ENCODE measurements around the gene STIMATE. TPM values are rescaled to one million over a fixed set of nuclear protein-coding genes. Genes with fewer than 3 reads are reported as not detected.

Gene STIMATE
- total and polyA plus RNA-seq, 2 experiments from 2014 or later, result 11.2 to 23.6 TPM

DNA sequence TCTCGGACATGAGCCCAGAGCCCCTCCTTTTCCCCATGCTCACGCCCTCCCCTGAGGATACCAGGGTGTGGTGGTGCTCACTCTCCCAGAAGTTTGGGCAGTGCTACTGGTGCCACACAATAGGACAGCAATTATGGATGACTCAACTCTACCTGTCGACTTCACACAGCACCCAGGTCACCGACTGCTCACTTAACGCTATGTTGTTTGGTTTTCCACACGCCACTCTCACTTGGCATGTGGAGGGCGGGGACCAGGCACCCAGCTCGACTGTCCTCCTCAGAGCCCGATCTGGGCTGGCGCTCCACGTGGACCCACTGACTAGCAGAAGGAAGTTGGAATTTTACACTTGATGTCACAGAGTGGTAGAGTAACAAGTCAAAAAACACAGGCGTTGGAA, 30.9 kb downstream of the STIMATE start:
- H4K20me1 ChIP-seq (replicated peaks; ENCODE audit: insufficient read depth), result no peaks in the 10 kb centered on the region
- H3K36me3 Mint-ChIP-seq (ENCODE audit: low read depth), result peaks cover 34% of the 10 kb centered on the region

More for the DNA sequence above, 30.9 kb downstream of the STIMATE start:
- Histone ChIP-seq H3K4me2 (no peak overlapping the region), H3K79me2 (replicated peaks; ENCODE audit: insufficient read depth) (no peaks in the 10 kb centered on the region), H2AFZ (no peak overlapping the region), H3K27ac (ENCODE audit: low read depth) (no peak overlapping the region), H3K4me1 (ENCODE audit: insufficient read depth) (no peaks in the 10 kb centered on the region), H3K4me3 (no peak overlapping the region), H3F3A (replicated peaks; ENCODE audit: low read depth) (no peaks in the 10 kb centered on the region), H3K36me3 (ENCODE audit: insufficient read depth) (no peaks in the 10 kb centered on the region), H3K9me2 (ENCODE audit: insufficient read depth) (no peaks in the 10 kb centered on the region), H3K27me3 (ENCODE audit: insufficient read depth) (no peaks in the 10 kb centered on the region)
- no peak overlapping the region for H3K4me3 Mint-ChIP-seq
- H3K27me3 Mint-ChIP-seq (ENCODE audit: insufficient read depth, low read depth, poor library complexity), result no peaks in the 10 kb centered on the region
- DNase-seq (ENCODE audit: low spot score) (no peak), ATAC-seq (no peak)
- H3K9me3 Mint-ChIP-seq, result peaks cover 15% of the 10 kb centered on the region
- no peak overlapping the region for H3K27ac Mint-ChIP-seq
- TF ChIP-seq CREB1 (CRISPR knock-in tag; IDR thresholded peaks at IDR 0.05; ENCODE audit: low read depth) (no peak), STAT1 (IDR thresholded peaks at IDR 0.05; ENCODE audit: unreplicated experiment) (no peak), EZH2 (IDR thresholded peaks at IDR 0.05; ENCODE audit: low read depth, unreplicated experiment) (no peak), POLR2AphosphoS5 (IDR thresholded peaks at IDR 0.05; ENCODE audit: low read depth) (no peak), EZH2phosphoT487 (IDR thresholded peaks at IDR 0.05; ENCODE audit: unreplicated experiment) (no peak), NANOG (IDR thresholded peaks at IDR 0.05; ENCODE audit: borderline replicate concordance) (no peak), ZNF114 (CRISPR knock-in tag; IDR thresholded peaks at IDR 0.05) (no peak), ZNF331 (CRISPR knock-in tag; IDR thresholded peaks at IDR 0.05; ENCODE audit: low read depth) (no peak), JUNB (IDR thresholded peaks at IDR 0.05; ENCODE audit: unreplicated experiment) (no peak)
- TF ChIP-seq, protein P1, sequence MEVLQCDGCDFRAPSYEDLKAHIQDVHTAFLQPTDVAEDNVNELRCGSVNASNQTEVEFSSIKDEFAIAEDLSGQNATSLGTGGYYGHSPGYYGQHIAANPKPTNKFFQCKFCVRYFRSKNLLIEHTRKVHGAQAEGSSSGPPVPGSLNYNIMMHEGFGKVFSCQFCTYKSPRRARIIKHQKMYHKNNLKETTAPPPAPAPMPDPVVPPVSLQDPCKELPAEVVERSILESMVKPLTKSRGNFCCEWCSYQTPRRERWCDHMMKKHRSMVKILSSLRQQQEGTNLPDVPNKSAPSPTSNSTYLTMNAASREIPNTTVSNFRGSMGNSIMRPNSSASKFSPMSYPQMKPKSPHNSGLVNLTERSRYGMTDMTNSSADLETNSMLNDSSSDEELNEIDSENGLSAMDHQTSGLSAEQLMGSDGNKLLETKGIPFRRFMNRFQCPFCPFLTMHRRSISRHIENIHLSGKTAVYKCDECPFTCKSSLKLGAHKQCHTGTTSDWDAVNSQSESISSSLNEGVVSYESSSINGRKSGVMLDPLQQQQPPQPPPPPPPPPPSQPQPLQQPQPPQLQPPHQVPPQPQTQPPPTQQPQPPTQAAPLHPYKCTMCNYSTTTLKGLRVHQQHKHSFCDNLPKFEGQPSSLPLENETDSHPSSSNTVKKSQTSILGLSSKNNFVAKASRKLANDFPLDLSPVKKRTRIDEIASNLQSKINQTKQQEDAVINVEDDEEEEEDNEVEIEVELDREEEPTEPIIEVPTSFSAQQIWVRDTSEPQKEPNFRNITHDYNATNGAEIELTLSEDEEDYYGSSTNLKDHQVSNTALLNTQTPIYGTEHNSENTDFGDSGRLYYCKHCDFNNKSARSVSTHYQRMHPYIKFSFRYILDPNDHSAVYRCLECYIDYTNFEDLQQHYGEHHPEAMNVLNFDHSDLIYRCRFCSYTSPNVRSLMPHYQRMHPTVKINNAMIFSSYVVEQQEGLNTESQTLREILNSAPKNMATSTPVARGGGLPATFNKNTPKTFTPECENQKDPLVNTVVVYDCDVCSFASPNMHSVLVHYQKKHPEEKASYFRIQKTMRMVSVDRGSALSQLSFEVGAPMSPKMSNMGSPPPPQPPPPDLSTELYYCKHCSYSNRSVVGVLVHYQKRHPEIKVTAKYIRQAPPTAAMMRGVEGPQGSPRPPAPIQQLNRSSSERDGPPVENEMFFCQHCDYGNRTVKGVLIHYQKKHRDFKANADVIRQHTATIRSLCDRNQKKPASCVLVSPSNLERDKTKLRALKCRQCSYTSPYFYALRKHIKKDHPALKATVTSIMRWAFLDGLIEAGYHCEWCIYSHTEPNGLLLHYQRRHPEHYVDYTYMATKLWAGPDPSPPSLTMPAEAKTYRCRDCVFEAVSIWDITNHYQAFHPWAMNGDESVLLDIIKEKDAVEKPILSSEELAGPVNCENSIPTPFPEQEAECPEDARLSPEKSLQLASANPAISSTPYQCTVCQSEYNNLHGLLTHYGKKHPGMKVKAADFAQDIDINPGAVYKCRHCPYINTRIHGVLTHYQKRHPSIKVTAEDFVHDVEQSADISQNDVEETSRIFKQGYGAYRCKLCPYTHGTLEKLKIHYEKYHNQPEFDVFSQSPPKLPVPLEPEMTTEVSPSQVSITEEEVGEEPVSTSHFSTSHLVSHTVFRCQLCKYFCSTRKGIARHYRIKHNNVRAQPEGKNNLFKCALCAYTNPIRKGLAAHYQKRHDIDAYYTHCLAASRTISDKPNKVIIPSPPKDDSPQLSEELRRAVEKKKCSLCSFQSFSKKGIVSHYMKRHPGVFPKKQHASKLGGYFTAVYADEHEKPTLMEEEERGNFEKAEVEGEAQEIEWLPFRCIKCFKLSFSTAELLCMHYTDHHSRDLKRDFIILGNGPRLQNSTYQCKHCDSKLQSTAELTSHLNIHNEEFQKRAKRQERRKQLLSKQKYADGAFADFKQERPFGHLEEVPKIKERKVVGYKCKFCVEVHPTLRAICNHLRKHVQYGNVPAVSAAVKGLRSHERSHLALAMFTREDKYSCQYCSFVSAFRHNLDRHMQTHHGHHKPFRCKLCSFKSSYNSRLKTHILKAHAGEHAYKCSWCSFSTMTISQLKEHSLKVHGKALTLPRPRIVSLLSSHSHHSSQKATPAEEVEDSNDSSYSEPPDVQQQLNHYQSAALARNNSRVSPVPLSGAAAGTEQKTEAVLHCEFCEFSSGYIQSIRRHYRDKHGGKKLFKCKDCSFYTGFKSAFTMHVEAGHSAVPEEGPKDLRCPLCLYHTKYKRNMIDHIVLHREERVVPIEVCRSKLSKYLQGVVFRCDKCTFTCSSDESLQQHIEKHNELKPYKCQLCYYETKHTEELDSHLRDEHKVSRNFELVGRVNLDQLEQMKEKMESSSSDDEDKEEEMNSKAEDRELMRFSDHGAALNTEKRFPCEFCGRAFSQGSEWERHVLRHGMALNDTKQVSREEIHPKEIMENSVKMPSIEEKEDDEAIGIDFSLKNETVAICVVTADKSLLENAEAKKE (CRISPR knock-in tag; IDR thresholded peaks at IDR 0.05), result no peak
- TF ChIP-seq, protein P2, sequence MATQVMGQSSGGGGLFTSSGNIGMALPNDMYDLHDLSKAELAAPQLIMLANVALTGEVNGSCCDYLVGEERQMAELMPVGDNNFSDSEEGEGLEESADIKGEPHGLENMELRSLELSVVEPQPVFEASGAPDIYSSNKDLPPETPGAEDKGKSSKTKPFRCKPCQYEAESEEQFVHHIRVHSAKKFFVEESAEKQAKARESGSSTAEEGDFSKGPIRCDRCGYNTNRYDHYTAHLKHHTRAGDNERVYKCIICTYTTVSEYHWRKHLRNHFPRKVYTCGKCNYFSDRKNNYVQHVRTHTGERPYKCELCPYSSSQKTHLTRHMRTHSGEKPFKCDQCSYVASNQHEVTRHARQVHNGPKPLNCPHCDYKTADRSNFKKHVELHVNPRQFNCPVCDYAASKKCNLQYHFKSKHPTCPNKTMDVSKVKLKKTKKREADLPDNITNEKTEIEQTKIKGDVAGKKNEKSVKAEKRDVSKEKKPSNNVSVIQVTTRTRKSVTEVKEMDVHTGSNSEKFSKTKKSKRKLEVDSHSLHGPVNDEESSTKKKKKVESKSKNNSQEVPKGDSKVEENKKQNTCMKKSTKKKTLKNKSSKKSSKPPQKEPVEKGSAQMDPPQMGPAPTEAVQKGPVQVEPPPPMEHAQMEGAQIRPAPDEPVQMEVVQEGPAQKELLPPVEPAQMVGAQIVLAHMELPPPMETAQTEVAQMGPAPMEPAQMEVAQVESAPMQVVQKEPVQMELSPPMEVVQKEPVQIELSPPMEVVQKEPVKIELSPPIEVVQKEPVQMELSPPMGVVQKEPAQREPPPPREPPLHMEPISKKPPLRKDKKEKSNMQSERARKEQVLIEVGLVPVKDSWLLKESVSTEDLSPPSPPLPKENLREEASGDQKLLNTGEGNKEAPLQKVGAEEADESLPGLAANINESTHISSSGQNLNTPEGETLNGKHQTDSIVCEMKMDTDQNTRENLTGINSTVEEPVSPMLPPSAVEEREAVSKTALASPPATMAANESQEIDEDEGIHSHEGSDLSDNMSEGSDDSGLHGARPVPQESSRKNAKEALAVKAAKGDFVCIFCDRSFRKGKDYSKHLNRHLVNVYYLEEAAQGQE (IDR thresholded peaks at IDR 0.05; ENCODE audit: unreplicated experiment), result no peak
- TF ChIP-seq, protein P3, sequence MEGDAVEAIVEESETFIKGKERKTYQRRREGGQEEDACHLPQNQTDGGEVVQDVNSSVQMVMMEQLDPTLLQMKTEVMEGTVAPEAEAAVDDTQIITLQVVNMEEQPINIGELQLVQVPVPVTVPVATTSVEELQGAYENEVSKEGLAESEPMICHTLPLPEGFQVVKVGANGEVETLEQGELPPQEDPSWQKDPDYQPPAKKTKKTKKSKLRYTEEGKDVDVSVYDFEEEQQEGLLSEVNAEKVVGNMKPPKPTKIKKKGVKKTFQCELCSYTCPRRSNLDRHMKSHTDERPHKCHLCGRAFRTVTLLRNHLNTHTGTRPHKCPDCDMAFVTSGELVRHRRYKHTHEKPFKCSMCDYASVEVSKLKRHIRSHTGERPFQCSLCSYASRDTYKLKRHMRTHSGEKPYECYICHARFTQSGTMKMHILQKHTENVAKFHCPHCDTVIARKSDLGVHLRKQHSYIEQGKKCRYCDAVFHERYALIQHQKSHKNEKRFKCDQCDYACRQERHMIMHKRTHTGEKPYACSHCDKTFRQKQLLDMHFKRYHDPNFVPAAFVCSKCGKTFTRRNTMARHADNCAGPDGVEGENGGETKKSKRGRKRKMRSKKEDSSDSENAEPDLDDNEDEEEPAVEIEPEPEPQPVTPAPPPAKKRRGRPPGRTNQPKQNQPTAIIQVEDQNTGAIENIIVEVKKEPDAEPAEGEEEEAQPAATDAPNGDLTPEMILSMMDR (conservative IDR thresholded peaks at IDR 0.05; ENCODE audit: low read depth in 2 of 2), result no peak
- TF ChIP-seq, protein P4, sequence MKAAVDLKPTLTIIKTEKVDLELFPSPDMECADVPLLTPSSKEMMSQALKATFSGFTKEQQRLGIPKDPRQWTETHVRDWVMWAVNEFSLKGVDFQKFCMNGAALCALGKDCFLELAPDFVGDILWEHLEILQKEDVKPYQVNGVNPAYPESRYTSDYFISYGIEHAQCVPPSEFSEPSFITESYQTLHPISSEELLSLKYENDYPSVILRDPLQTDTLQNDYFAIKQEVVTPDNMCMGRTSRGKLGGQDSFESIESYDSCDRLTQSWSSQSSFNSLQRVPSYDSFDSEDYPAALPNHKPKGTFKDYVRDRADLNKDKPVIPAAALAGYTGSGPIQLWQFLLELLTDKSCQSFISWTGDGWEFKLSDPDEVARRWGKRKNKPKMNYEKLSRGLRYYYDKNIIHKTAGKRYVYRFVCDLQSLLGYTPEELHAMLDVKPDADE (IDR thresholded peaks at IDR 0.05), result no peak
- no peaks in the 10 kb centered on the region for H3K4me1 Mint-ChIP-seq

Measured in GM23338 (cell line).